ENCODE results near the gene LINC00237. TPM values are rescaled to one million over a fixed set of nuclear protein-coding genes. Genes with fewer than 3 reads are reported as not detected.

Gene LINC00237
- total RNA-seq, 1 experiment from 2014 or later = 1.5 TPM

DNA sequence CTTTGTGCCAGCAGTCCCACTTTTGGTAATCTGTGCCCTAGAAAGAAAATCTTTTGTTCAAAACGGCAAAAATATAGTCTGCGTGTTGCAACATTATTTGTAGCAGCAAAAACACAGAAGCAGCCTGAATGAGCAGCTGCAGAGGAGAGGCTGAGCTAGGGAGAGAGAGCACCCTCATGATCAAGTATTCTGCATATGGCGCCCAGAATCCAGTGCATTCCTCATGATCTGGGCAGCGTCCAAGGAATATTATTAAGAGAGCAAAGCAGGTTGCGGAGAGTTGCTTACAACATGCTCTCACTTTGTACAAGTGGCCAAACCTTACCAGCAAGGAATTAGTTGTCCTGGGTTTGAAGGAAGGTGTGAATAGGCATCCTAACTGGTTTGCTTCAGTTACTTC lies 45.6 kb upstream of the LINC00237 start:
- ChIA-PET POLR2A (no interaction called here), CTCF (no interaction called here)
- Mint-ChIP-seq H3K4me1 (ENCODE audit: low read depth, unreplicated experiment) (no peaks in the 10 kb centered on the region), H3K4me3 (ENCODE audit: unreplicated experiment) (no peak overlapping the region), H3K27ac (ENCODE audit: unreplicated experiment) (no peak overlapping the region), H3K36me3 (ENCODE audit: insufficient read depth, unreplicated experiment) (peaks cover 6% of the 10 kb centered on the region), H3K27me3 (ENCODE audit: insufficient read depth, unreplicated experiment) (no peaks in the 10 kb centered on the region), H3K9me3 (ENCODE audit: unreplicated experiment) (no peaks in the 10 kb centered on the region)
- TF ChIP-seq, protein P1, sequence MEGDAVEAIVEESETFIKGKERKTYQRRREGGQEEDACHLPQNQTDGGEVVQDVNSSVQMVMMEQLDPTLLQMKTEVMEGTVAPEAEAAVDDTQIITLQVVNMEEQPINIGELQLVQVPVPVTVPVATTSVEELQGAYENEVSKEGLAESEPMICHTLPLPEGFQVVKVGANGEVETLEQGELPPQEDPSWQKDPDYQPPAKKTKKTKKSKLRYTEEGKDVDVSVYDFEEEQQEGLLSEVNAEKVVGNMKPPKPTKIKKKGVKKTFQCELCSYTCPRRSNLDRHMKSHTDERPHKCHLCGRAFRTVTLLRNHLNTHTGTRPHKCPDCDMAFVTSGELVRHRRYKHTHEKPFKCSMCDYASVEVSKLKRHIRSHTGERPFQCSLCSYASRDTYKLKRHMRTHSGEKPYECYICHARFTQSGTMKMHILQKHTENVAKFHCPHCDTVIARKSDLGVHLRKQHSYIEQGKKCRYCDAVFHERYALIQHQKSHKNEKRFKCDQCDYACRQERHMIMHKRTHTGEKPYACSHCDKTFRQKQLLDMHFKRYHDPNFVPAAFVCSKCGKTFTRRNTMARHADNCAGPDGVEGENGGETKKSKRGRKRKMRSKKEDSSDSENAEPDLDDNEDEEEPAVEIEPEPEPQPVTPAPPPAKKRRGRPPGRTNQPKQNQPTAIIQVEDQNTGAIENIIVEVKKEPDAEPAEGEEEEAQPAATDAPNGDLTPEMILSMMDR (IDR thresholded peaks at IDR 0.05; ENCODE audit: insufficient read depth in 1 of 2, low read depth in 1 of 2, low read length in 1 of 2, severe bottlenecking in 1 of 2, unreplicated experiment in 1 of 2) = no peak
- no peak for DNase-seq
- intact Hi-C loops (cut with micrococcal nuclease; ENCODE audit: unreplicated experiment) = no loop called here
- H3K36me3 ChIP-seq (ENCODE audit: control insufficient read depth, insufficient read depth, low read length) = no peaks in the 10 kb centered on the region
- no TSS peak for BruUV-seq (replicated peaks)
- H3K4me3 ChIP-seq (ENCODE audit: low read depth, low read length) = no peak overlapping the region
- no peaks in the 10 kb centered on the region for H3K9me3 ChIP-seq
- H3K27me3 ChIP-seq (replicated peaks; ENCODE audit: control insufficient read depth, insufficient read depth, low read length) = no peaks in the 10 kb centered on the region
- no peaks in the 10 kb centered on the region for H3K4me1 ChIP-seq

DNA sequence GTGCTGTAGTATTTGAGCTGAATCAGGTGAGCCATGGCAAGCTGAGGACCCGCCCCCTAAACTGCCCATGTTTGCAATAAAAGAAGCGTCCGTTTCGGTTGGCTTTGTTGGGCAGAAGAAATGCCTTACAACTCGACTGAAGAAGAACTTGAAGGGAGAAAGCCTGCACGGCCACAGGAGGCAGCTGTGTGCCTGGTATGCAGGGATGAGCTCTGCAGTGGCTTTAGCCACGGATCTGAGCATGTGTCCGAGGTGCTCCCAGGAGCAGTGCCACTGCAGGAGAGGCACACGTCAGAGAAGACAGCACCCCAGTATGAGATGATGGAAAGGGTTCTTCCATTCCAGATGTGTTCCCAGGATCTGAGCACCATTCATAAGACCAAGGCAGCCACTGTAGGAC lies 43.2 kb upstream of the LINC00237 start:
- no peak for DNase-seq
- Histone ChIP-seq H3K27me3 (replicated peaks; ENCODE audit: control insufficient read depth, insufficient read depth, low read length) (no peaks in the 10 kb centered on the region), H3K4me1 (no peaks in the 10 kb centered on the region), H3K4me3 (ENCODE audit: low read depth, low read length) (no peak overlapping the region), H3K36me3 (ENCODE audit: control insufficient read depth, insufficient read depth, low read length) (no peaks in the 10 kb centered on the region), H3K9me3 (no peaks in the 10 kb centered on the region)
- CTCF ChIA-PET = no interaction called here
- H3K27ac Mint-ChIP-seq (ENCODE audit: unreplicated experiment) = no peak overlapping the region
- no peaks in the 10 kb centered on the region for H3K36me3 Mint-ChIP-seq (ENCODE audit: insufficient read depth, unreplicated experiment)
- TF ChIP-seq, protein P1 (IDR thresholded peaks at IDR 0.05; ENCODE audit: insufficient read depth in 1 of 2, low read depth in 1 of 2, low read length in 1 of 2, severe bottlenecking in 1 of 2, unreplicated experiment in 1 of 2) = no peak
- no peaks in the 10 kb centered on the region for H3K9me3 Mint-ChIP-seq (ENCODE audit: unreplicated experiment)
- intact Hi-C loops (cut with micrococcal nuclease; ENCODE audit: unreplicated experiment) = no loop called here
- no TSS peak for BruUV-seq (replicated peaks)
- no peaks in the 10 kb centered on the region for H3K27me3 Mint-ChIP-seq (ENCODE audit: insufficient read depth, unreplicated experiment)
- no peaks in the 10 kb centered on the region for H3K4me1 Mint-ChIP-seq (ENCODE audit: low read depth, unreplicated experiment)
- POLR2A ChIA-PET = no interaction called here
- no peak overlapping the region for H3K4me3 Mint-ChIP-seq (ENCODE audit: unreplicated experiment)

DNA sequence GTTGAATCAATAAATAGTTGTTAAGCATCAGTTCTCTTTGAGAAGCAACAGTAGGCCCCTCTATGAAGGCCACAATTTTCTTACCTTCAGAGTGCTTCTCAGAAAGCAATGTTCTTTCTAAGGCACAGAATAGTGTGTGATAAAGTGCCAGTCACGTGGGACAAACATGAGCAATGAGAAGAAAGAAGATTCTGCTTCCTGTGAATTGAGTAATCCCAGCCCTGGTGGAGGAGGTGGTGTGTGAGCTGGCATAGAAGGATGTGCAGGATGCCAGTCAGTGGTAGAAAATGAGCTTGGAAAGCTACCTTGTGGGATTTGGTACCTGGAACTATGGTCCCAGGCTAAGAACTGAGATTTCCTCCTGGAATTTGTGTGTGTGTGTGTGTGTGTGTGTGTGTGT lies 41.4 kb upstream of the LINC00237 start:
- no TSS peak for BruUV-seq (replicated peaks)
- CTCF ChIA-PET = interaction anchor here (0.6 kb wide), 1 partner anchor 155 kb away, joined by 3 read pairs; the partner anchor contains the start of gene XRN2
- no peak for DNase-seq

More for the DNA sequence above, 41.4 kb upstream of the LINC00237 start:
- no peaks in the 10 kb centered on the region for H3K27me3 Mint-ChIP-seq (ENCODE audit: insufficient read depth, unreplicated experiment)
- no peak overlapping the region for H3K4me3 Mint-ChIP-seq (ENCODE audit: unreplicated experiment)
- Histone ChIP-seq H3K27me3 (replicated peaks; ENCODE audit: control insufficient read depth, insufficient read depth, low read length) (no peaks in the 10 kb centered on the region), H3K4me1 (no peaks in the 10 kb centered on the region), H3K36me3 (ENCODE audit: control insufficient read depth, insufficient read depth, low read length) (no peaks in the 10 kb centered on the region), H3K4me3 (ENCODE audit: low read depth, low read length) (no peak overlapping the region), H3K9me3 (no peaks in the 10 kb centered on the region)
- POLR2A ChIA-PET = no interaction called here
- H3K4me1 Mint-ChIP-seq (ENCODE audit: low read depth, unreplicated experiment) = no peaks in the 10 kb centered on the region
- H3K9me3 Mint-ChIP-seq (ENCODE audit: unreplicated experiment) = no peaks in the 10 kb centered on the region
- no peaks in the 10 kb centered on the region for H3K36me3 Mint-ChIP-seq (ENCODE audit: insufficient read depth, unreplicated experiment)
- no peak overlapping the region for H3K27ac Mint-ChIP-seq (ENCODE audit: unreplicated experiment)
- TF ChIP-seq, protein P1 (IDR thresholded peaks at IDR 0.05; ENCODE audit: insufficient read depth in 1 of 2, low read depth in 1 of 2, low read length in 1 of 2, severe bottlenecking in 1 of 2, unreplicated experiment in 1 of 2) = no peak
- intact Hi-C loops (cut with micrococcal nuclease; ENCODE audit: unreplicated experiment) = no loop called here

Measured in Caco-2 (cell line).